KMS-11 (cell line): ENCODE measurements around the gene TSPYL4.

Source experiments
- H2AFZ ChIP-seq: fragments of 200-600 bp; sonication (generic); 2 replicates; pipeline ENCODE4 v1.6.1; 2016; ENCODE audit warnings: antibody characterized with exemption, mixed run types, low read depth
- H3K27ac ChIP-seq: fragments of 200-600 bp; sonication (generic); 2 replicates; pipeline ENCODE4 v1.6.1; 2016; ENCODE audit warnings: mild to moderate bottlenecking, mixed run types
- H3K27me3 ChIP-seq: fragments of 200-600 bp; sonication (generic); 2 replicates; pipeline ENCODE4 v1.6.1; 2017; ENCODE audit warnings: mild to moderate bottlenecking, low read depth, mixed run types, moderate library complexity; ENCODE audit not compliant: insufficient read depth
- H3K36me3 ChIP-seq: fragments of 200-600 bp; sonication (generic); 2 replicates; pipeline ENCODE4 v1.6.1; 2017; ENCODE audit warnings: mild to moderate bottlenecking, mixed run types; ENCODE audit not compliant: insufficient read depth
- H3K4me1 ChIP-seq: fragments of 200-600 bp; sonication (generic); 2 replicates; pipeline ENCODE4 v1.6.1; 2016; ENCODE audit warnings: mild to moderate bottlenecking, low read depth, mixed run types; ENCODE audit not compliant: poor library complexity, severe bottlenecking
- H3K4me2 ChIP-seq: fragments of 200-600 bp; sonication (generic); 2 replicates; pipeline ENCODE4 v1.7.0; 2016; ENCODE audit warnings: mild to moderate bottlenecking, mixed run types
- H3K4me3 ChIP-seq: fragments of 200-600 bp; sonication (generic); IDR thresholded peaks from 2 replicates; pipeline ENCODE4 v1.6.1; 2017; ENCODE audit warnings: low read depth, low read length, mixed read lengths; ENCODE audit not compliant: insufficient read depth
- H3K79me2 ChIP-seq: fragments of 200-600 bp; sonication (generic); 2 replicates; pipeline ENCODE4 v1.6.1; 2016; ENCODE audit warnings: low read depth, mixed run types; ENCODE audit not compliant: insufficient read depth
- H3K9ac ChIP-seq: fragments of 200-600 bp; sonication (generic); 2 replicates; pipeline ENCODE4 v1.6.1; 2016; ENCODE audit warnings: mild to moderate bottlenecking, mixed run types
- H4K20me1 ChIP-seq: fragments of 200-600 bp; sonication (generic); 2 replicates; pipeline ENCODE4 v1.6.1; 2016; ENCODE audit warnings: mild to moderate bottlenecking, mixed run types; ENCODE audit not compliant: insufficient read depth
- CTCF ChIP-seq: fragments of 200-600 bp; sonication (generic); conservative IDR thresholded peaks from 2 replicates; pipeline ENCODE4 v1.6.1; 2017; ENCODE audit warnings: low read depth, mild to moderate bottlenecking, antibody characterized with exemption, low read length, moderate library complexity, mixed read lengths

TSPYL4 gene

GRCh38 chr6:116223355-116223754 lies 30.5 kb downstream of the TSPYL4 start:
- Histone ChIP-seq H3K36me3 (no peaks in the 10 kb centered on the region), H4K20me1 (no peaks in the 10 kb centered on the region), H3K4me3 (no peak overlapping the region), H3K79me2 (no peaks in the 10 kb centered on the region), H3K4me1 (no peaks in the 10 kb centered on the region), H3K4me2 (no peak overlapping the region), H3K27ac (no peak overlapping the region), H2AFZ (no peak overlapping the region), H3K27me3 (no peaks in the 10 kb centered on the region), H3K9ac (no peak overlapping the region)
- TF ChIP-seq CTCF, result no peak

- Histone ChIP-seq H3K4me3 (no peak overlapping the region), H3K36me3 (no peaks in the 10 kb centered on the region), H4K20me1 (no peaks in the 10 kb centered on the region), H3K9ac (no peak overlapping the region), H3K4me1 (no peaks in the 10 kb centered on the region), H3K27me3 (no peaks in the 10 kb centered on the region), H3K79me2 (no peaks in the 10 kb centered on the region), H3K27ac (no peak overlapping the region), H2AFZ (no peak overlapping the region), H3K4me2 (no peak overlapping the region)
- no peak for TF ChIP-seq CTCF
Measured at GRCh38 chr6:116221911-116222310, 32.0 kb downstream of the TSPYL4 start.

- H3K27me3 ChIP-seq, result no peaks in the 10 kb centered on the region
- H4K20me1 ChIP-seq, result no peaks in the 10 kb centered on the region
- no peaks in the 10 kb centered on the region for H3K4me1 ChIP-seq
- H3K9ac ChIP-seq, result no peak overlapping the region
- no peak overlapping the region for H3K4me3 ChIP-seq
- H3K4me2 ChIP-seq, result no peak overlapping the region
- no peaks in the 10 kb centered on the region for H3K36me3 ChIP-seq
- no peak for TF ChIP-seq CTCF
- H3K79me2 ChIP-seq, result no peaks in the 10 kb centered on the region
- no peak overlapping the region for H3K27ac ChIP-seq
- no peak overlapping the region for H2AFZ ChIP-seq
Measured at GRCh38 chr6:116221067-116221466, 32.8 kb downstream of the TSPYL4 start.

GRCh38 chr6:116218866-116219265 lies 35.0 kb downstream of the TSPYL4 start:
- H3K36me3 ChIP-seq, result no peaks in the 10 kb centered on the region
- H3K27ac ChIP-seq, result no peak overlapping the region
- no peak overlapping the region for H3K4me2 ChIP-seq
- no peak for TF ChIP-seq CTCF
- H4K20me1 ChIP-seq, result no peaks in the 10 kb centered on the region
- H3K79me2 ChIP-seq, result no peaks in the 10 kb centered on the region
- H3K27me3 ChIP-seq, result no peaks in the 10 kb centered on the region
- H3K4me3 ChIP-seq, result no peak overlapping the region
- H2AFZ ChIP-seq, result no peak overlapping the region
- H3K9ac ChIP-seq, result no peak overlapping the region
- H3K4me1 ChIP-seq, result no peaks in the 10 kb centered on the region
